Stimulated activated CD8-positive, alpha-beta memory T cell treated with anti-CD3 and anti-CD28 coated beads, Interleukin-15, amount 100 ng/mL, for 1 hour (primary cell): ENCODE results near the gene CCDC127.
A peak's percentile ranks its signal among the peaks of the same experiment; 100 is the strongest.
"Not testable (repeated sequence)": the region's sequence is repeated elsewhere in the genome, so short reads cannot be mapped to it uniquely, and the experiment has no call there.

Experiments
- DNase-seq: peaks from one replicate; pipeline ENCODE4 v3.0.0-alpha.2; 2020; ENCODE audit warnings: low read depth

Gene CCDC127, protein sequence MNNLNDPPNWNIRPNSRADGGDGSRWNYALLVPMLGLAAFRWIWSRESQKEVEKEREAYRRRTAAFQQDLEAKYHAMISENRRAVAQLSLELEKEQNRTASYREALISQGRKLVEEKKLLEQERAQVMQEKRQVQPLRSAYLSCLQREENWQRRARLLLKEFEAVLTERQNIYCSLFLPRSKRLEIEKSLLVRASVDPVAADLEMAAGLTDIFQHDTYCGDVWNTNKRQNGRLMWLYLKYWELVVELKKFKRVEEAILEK

DNA sequence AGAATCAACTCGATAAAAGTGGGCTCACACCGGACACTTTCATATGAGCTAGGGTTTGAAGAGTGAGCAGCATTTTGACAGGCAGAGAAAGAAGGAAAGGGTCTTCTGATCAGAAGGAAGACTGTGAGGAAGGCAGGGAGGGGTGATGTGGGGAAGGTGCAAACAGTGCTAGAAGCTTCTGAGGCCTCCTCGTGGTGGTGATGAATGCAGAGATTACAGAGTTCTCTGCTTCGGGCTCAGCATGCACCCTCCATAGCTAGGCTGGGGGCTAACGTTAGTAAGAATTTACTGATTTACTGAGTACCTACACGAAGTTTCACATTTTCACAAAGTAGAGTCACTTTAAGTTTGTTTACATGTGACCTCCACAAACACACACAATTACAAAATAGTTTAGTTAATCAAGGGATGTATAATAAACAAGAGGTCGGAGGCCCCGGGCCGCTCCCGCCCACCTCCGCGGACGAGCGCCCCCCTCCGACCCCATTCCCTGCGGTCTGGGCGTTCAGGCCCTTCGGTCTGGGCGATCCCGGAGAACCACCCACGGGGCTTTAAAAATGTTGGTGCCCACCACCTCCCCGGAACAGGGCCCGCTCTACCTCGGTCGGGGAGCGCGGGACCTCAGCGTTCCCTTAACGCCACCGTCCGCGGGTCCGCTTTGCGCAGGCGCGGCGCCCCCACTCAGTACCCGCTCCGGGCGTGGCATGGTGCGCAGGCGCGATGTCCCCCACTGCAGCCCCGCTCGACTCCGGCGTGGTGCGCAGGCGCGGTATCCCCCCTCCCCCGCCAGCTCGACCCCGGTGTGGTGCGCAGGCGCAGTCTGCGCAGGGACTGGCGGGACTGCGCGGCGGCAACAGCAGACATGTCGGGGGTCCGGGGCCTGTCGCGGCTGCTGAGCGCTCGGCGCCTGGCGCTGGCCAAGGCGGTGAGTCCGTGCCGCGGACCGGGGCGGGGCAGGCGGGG is at the start of gene CCDC127, which contains the start of gene SDHA:
CCDC127 (minus strand) TSS at position 660 of the 963 bp plus-strand sequence. CDS start 1,304 bp downstream, outside the sequence.
SDHA (plus strand) TSS at position 827 of the 963 bp plus-strand sequence; CDS start at position 863, 36 bp downstream.
- DNase-seq: peak; percentile 96

- DNase-seq: no peak
These were observed 49.8 kb upstream of the CCDC127 start for GRCh38 chr5:267716-268115.

GRCh38 chr5:266311-267026 is 48.5 kb upstream of the CCDC127 start:
- not testable (repeated sequence) for DNase-seq

- no peak for DNase-seq
These were observed 46.4 kb upstream of the CCDC127 start for GRCh38 chr5:264338-264737.

DNA sequence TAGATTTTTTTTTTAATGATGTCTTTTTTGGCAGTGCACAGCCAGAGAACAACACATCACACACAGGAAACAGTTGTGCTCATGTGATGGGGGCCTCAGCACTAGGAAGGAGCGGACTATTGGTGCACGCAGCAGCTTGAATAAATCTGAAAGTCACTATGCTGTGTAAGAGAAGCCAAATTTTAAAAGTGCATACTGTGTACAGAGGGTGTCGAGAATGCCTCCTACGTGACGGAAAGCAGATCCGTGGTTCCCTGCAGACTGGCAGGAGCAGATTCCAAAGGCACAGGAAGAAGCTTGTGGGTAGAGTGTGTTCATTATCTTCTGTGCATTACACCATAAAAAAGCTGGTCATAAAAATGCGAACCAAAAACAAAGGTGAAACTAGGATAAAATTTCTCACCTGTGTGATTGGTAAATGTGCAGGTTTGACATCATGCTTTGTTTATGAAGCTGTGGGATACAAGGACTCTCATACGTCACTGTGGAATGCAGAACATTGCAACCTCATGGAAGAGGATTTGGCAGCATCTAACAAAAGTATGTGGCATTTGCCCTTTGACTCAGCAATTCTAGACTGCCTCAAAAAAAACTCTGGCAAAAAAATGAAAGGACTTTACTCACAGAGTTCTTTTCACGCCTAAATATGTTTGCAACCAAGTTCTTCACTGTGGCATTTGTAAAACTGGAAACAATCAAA is 45.5 kb upstream of the CCDC127 start:
- not testable (repeated sequence) for DNase-seq

- no peak for DNase-seq
These were observed 39.2 kb upstream of the CCDC127 start for GRCh38 chr5:257148-257547.

GRCh38 chr5:256347-256746 is 38.4 kb upstream of the CCDC127 start:
- DNase-seq: not testable (repeated sequence)

GRCh38 chr5:255116-255515 is 37.2 kb upstream of the CCDC127 start:
- DNase-seq: not testable (repeated sequence)

DNA sequence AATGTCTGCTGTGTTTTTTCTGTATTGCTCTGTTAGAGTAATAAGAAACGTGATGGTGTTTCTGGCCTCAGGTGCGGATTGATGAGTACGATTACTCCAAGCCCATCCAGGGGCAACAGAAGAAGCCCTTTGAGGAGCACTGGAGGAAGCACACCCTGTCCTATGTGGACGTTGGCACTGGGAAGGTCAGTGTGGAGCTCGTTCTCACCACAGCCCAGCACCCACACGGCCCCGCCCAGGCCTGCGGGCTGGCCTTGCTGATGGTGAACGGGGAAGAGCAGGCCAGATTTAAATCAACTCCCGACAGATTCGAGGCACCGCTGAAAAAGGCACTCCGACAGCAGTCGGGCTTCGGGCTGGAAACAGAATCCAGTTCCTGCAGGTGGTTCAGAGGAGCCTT is 36.4 kb upstream of the CCDC127 start:
- not testable (repeated sequence) for DNase-seq

- no peak for DNase-seq
These were observed 34.6 kb upstream of the CCDC127 start for GRCh38 chr5:252546-252945.

DNA sequence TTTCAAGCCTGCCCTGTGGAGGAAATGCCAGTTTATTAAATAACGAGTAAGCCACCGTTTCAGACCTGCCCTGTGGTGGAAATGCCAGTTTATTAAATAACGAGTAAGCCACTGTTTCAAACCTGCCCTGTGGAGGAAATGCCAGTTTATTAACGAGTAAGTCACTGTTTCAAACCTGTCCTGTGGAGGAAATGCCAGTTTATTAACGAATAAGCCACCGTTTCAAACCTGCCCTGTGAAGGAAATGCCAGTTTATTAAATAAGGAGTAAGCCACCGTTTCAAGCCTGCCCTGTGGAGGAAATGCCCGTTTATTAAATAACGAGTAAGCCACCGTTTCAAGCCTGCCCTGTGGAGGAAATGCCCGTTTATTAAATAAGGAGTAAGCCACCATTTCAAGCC is 34.0 kb upstream of the CCDC127 start:
- not testable (repeated sequence) for DNase-seq

- DNase-seq: not testable (repeated sequence)
These were observed 33.6 kb upstream of the CCDC127 start for GRCh38 chr5:251538-251937.

DNA sequence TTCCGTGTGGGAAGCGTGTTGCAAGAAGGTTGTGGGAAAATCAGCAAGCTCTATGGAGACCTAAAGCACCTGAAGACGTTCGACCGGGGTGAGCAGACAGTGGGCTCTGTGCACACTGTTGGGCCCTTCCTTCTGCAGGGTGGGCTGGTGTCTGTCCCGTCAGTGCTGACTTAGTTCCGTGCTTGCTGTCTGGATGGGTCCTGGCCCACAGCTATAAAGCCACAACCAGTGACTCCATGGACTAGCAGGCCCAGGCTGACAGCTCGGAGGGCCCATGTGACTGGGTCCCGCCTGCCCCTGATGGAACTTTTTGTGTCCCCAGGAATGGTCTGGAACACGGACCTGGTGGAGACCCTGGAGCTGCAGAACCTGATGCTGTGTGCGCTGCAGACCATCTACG is 33.1 kb upstream of the CCDC127 start:
- not testable (repeated sequence) for DNase-seq

DNA sequence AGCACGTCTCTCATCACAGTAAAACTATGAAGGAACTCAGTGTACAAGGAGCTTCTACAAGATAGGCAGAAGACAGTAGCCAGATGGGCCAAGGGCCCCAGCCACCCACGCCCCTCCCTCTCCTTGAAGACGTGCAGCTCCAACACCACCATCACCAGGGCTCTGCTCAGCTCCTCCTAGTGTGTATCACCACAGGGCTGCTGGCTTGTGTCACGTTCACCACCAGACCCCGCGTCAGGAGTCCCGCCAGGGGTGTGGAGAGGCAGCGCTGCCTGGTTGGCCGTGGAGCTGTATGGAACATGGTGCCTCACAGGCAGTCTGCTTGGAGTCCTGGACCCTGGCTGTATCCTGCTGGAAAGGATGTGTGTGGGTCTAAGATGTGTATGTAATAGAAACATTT is 32.4 kb upstream of the CCDC127 start:
- not testable (repeated sequence) for DNase-seq

DNA sequence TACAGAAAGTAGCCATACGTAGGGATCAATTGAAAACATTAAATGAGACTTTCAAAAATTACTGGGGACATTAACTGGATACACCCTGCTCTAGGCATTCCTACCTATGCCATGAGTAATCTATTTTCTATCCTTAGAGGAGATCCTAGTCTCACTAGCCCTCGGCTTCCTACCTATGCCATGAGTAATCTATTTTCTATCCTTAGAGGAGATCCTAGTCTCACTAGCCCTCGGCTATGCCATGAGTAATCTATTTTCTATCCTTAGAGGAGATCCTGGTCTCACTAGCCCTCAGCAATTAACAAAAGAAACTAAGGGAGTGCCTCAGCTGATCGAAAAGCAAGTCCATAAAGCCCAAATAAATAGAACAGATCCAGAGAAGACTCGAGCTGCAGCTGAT is 27.8 kb upstream of the CCDC127 start:
- not testable (repeated sequence) for DNase-seq

- not testable (repeated sequence) for DNase-seq
These were observed 25.9 kb upstream of the CCDC127 start for GRCh38 chr5:243683-244367.

DNA sequence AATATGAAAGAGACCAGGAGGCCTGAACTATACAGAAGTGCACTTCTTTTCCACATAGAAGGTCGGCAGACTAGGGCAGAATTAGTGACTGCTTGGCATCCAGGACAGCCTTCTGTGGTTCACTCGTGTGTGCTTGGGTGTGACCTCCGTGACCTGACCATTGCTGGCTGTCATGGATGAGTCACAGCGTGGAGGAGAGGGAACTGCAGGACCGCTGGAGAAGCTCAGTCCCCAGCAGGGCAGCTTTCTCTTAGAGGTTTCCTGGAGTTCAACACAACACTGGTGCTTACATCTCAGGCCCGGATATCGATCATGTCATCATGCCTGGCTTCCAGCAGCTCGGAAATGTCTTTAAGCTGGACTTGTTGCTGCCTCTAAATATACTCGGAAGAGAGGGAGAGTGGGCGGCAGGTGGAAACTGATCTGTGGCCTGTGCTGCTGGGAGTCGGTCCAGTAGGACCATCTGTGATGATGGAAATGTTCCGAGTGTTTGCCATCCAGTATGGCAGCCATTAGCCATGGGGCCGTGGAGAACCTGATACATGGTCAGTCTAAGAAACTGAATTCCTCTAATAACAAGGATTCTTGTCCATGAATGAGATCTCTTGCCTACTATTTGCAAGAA is 23.2 kb upstream of the CCDC127 start:
- DNase-seq: not testable (repeated sequence)

DNA sequence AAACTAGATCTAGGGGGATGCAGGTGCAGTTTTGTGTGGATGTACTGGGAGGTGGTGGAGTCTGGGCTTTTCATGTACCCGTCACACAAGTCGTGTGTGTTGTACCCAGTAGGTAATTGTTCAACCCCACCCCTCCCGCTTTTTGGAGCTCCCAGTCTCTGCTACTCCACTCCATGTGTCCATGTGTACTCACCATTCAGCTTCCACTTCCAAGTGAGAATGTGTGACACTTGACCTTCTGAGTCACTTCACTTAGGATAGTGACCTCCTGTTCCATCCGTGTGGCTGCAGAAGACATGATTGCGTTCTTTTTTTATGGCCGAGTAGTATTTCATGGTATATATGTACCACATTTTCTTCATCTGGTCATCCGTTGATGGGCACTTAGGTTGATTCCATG is 22.6 kb upstream of the CCDC127 start:
- DNase-seq: not testable (repeated sequence)

- not testable (repeated sequence) for DNase-seq
These were observed 20.0 kb upstream of the CCDC127 start for GRCh38 chr5:237931-238330.

DNA sequence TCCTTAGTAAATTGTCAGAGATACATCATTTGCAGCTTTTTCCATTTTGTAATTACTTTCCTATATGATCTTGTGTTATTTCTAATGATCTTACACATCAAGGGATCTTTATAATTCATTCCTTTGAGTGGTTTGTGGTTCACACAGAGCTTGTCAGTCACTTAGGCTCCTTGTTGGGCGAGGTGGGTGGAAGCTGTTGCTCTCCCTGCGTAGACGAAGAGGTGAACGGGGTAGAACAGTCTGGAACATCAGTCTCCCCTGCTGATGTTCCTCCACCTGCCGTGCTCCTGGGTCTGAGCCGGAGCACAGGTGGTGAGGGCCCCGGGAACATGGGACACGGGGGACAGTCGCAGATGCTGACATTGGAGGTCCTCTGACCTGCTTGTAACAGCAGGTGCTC is 17.6 kb upstream of the CCDC127 start:
- not testable (repeated sequence) for DNase-seq
